PC-3 (cell line): ENCODE results near the gene COX7A2L. TPM values are rescaled to one million over a fixed set of nuclear protein-coding genes. Genes with fewer than 3 reads are reported as not detected.

Source experiments
- ATAC-seq: fragments of 200-7000 bp; cut with Tn5 transposase; 2 replicates; pipeline ENCODE4 v1.9.1; 2020; ENCODE audit warnings: mild to moderate bottlenecking, moderate library complexity
- BruUV-seq: library from RNA; stranded (reverse); fragments of 400-500 nt; replicated peaks from 2 replicates; lab custom pipeline; 2021; lab: Mats Ljungman, UMichigan
- CTCF ChIA-PET: fragments of 300-600 bp; sonication (Branson Sonifier 250); formaldehyde crosslinking; loops from one replicate; lab custom pipeline; 2022; ENCODE audit warnings: antibody characterized with exemption; lab: Charles Lee
- POLR2A ChIA-PET: fragments of 300-600 bp; sonication (Branson Sonifier 250); formaldehyde crosslinking; loops from one replicate; lab custom pipeline; 2022; ENCODE audit warnings: antibody characterized with exemption; ENCODE audit not compliant: unreplicated experiment; lab: Charles Lee
- DNase-seq: peaks from one replicate; pipeline ENCODE4 v3.0.0-alpha.2; 2015
- H2AFZ ChIP-seq: fragments of 300-600 bp; sonication (generic); 2 replicates; pipeline ENCODE4 v1.6.0; 2016; ENCODE audit warnings: antibody characterized with exemption, low read length
- H3F3A ChIP-seq: fragments of 300-600 bp; sonication (generic); one replicate; pipeline ENCODE4 v1.6.0; 2017; ENCODE audit warnings: antibody characterized with exemption, low read length, control low read depth, mild to moderate bottlenecking; ENCODE audit not compliant: unreplicated experiment
- H3K27ac ChIP-seq: fragments of 300-600 bp; sonication (generic); 2 replicates; pipeline ENCODE4 v1.5.1; 2016; ENCODE audit warnings: mild to moderate bottlenecking, low read length
- H3K27me3 ChIP-seq: fragments of 300-600 bp; sonication (generic); 2 replicates; pipeline ENCODE4 v1.6.1; 2016; ENCODE audit warnings: low read length, mixed read lengths
- H3K36me3 ChIP-seq: fragments of 300-600 bp; sonication (generic); 2 replicates; pipeline ENCODE4 v1.6.1; 2016; ENCODE audit warnings: low read depth, mixed run types, low read length, mixed read lengths
- H3K4me1 ChIP-seq: fragments of 300-600 bp; sonication (generic); 2 replicates; pipeline ENCODE4 v1.5.1; 2016; ENCODE audit warnings: low read length; ENCODE audit not compliant: insufficient read depth
- H3K4me2 ChIP-seq: fragments of 300-600 bp; sonication (generic); 2 replicates; pipeline ENCODE4 v1.6.0; 2016; ENCODE audit warnings: low read length
- H3K4me3 ChIP-seq: fragments of 300-600 bp; sonication (generic); 2 replicates; pipeline ENCODE4 v1.5.1; 2016; ENCODE audit warnings: mild to moderate bottlenecking, low read length, mixed read lengths
- H3K79me2 ChIP-seq: fragments of 300-600 bp; sonication (generic); 2 replicates; pipeline ENCODE4 v1.6.1; 2017; ENCODE audit warnings: low read length, mixed read lengths
- H3K9ac ChIP-seq: fragments of 300-600 bp; sonication (generic); 2 replicates; pipeline ENCODE4 v1.6.0; 2016; ENCODE audit warnings: mild to moderate bottlenecking, low read length
- H3K9me2 ChIP-seq: fragments of 300-600 bp; sonication (generic); replicated peaks from 2 replicates; pipeline ENCODE4 v1.6.1; 2016; ENCODE audit warnings: mixed run types, low read length, mixed read lengths
- H3K9me3 ChIP-seq: fragments of 300-600 bp; sonication (generic); 2 replicates; pipeline ENCODE4 v1.6.1; 2016; ENCODE audit warnings: low read length, mixed read lengths
- H4K20me1 ChIP-seq: fragments of 300-600 bp; sonication (generic); 2 replicates; pipeline ENCODE4 v1.6.1; 2016; ENCODE audit warnings: low read length, mixed read lengths
- CTCF ChIP-seq: fragments of 300-600 bp; sonication (generic); conservative IDR thresholded peaks from 2 replicates; pipeline ENCODE4 v1.5.1; 2017; ENCODE audit warnings: antibody characterized with exemption, low read depth, mild to moderate bottlenecking, low read length
- EZH2 ChIP-seq: fragments of 300-600 bp; sonication (generic); IDR thresholded peaks from one replicate; pipeline ENCODE4 v1.6.1; 2017; ENCODE audit warnings: antibody characterized with exemption, mild to moderate bottlenecking, low read length; ENCODE audit not compliant: unreplicated experiment
- EZH2phosphoT487 ChIP-seq: fragments of 300-600 bp; sonication (generic); IDR thresholded peaks from 2 replicates; pipeline ENCODE4 v1.6.1; 2018; ENCODE audit warnings: mild to moderate bottlenecking, antibody characterized with exemption, low read length, borderline replicate concordance
- intact Hi-C: fragments of 100-400 bp; cut with micrococcal nuclease; formaldehyde crosslinking; loops from 2 replicates; pipeline ENCODE4 v1.9.0; 2023
- total RNA-seq: library from RNA; depleted of rRNA; stranded (reverse); fragments of >200 nt; gene quantifications from 2 replicates; pipeline ENCODE4 v1.2.3, GENCODE V29; 2014

Gene COX7A2L
- total RNA-seq, 1 experiment from 2014 or later = 120 TPM

GRCh38 chr2:42371611-42372473, 10.8 kb upstream of the COX7A2L start:
- Histone ChIP-seq H3K9me2 (no peaks in the 10 kb centered on the region), H3K4me1 (peaks cover 14% of the 10 kb centered on the region), H3K36me3 (no peaks in the 10 kb centered on the region), H3F3A (no peaks in the 10 kb centered on the region), H3K27me3 (no peaks in the 10 kb centered on the region), H3K4me3 (no peak overlapping the region), H3K9me3 (no peaks in the 10 kb centered on the region), H2AFZ (no peak overlapping the region), H3K9ac (no peak overlapping the region), H4K20me1 (no peaks in the 10 kb centered on the region), H3K4me2 (no peak overlapping the region), H3K79me2 (no peaks in the 10 kb centered on the region), H3K27ac (no peak overlapping the region)
- intact Hi-C loops = no loop called here
- DNase-seq (no peak), ATAC-seq (no peak)
- POLR2A ChIA-PET = interaction anchor here (0.6 kb wide), 1 partner anchor 42 kb away, joined by 3 read pairs; no protein-coding TSS in a partner anchor
- TF ChIP-seq EZH2phosphoT487 (no peak), CTCF (no peak), EZH2 (no peak)
- CTCF ChIA-PET = interaction anchor here (0.6 kb wide), 1 partner anchor 189 kb away, joined by 3 read pairs; no protein-coding TSS in a partner anchor
- BruUV-seq = no TSS peak

- Histone ChIP-seq H3K79me2 (no peaks in the 10 kb centered on the region), H3K9me3 (no peaks in the 10 kb centered on the region), H2AFZ (peak overlapping the region; percentile 27), H3K9ac (no peak overlapping the region), H3K27ac (no peak overlapping the region), H3K4me2 (peak overlapping the region; percentile 38; the same call in 1 of the 2 replicates), H3K4me3 (no peak overlapping the region), H3K36me3 (no peaks in the 10 kb centered on the region), H3K27me3 (no peaks in the 10 kb centered on the region), H3F3A (no peaks in the 10 kb centered on the region), H3K4me1 (peaks cover 14% of the 10 kb centered on the region), H4K20me1 (no peaks in the 10 kb centered on the region), H3K9me2 (no peaks in the 10 kb centered on the region)
- no peak for DNase-seq
- intact Hi-C loops = loop anchor here (2.0 to 10.0 kb wide), 5 partner anchors 53 to 415 kb away; partner anchors contain the start of gene MTA3
- no peak for ATAC-seq
- ChIA-PET CTCF (no interaction called here), POLR2A (interaction anchor here (0.7 kb wide), 1 partner anchor 40 kb away, joined by 13 read pairs; no protein-coding TSS in a partner anchor)
- BruUV-seq = no TSS peak
- TF ChIP-seq EZH2 = no peak
- TF ChIP-seq EZH2phosphoT487 = no peak
- TF ChIP-seq CTCF = no peak
Measured at GRCh38 chr2:42369532-42370229, 8.7 kb upstream of the COX7A2L start.
